Rectal smooth muscle tissue (tissue), 1 donor: ENCODE measurements around the gene KIF16B.

Experiments
- H3K27ac ChIP-seq: one replicate; pipeline ENCODE4 v1.7.0; 2013; ENCODE audit warnings: low read depth, low read length, inconsistent platforms
- H3K27me3 ChIP-seq: one replicate; pipeline ENCODE4 v1.7.0; 2013; ENCODE audit warnings: low read length; ENCODE audit not compliant: control insufficient read depth, insufficient read depth
- H3K36me3 ChIP-seq: one replicate; pipeline ENCODE4 v1.7.0; 2013; ENCODE audit warnings: low read length; ENCODE audit not compliant: control insufficient read depth, insufficient read depth
- H3K4me1 ChIP-seq: one replicate; pipeline ENCODE4 v1.7.0; 2013; ENCODE audit warnings: low read length; ENCODE audit not compliant: control insufficient read depth, insufficient read depth
- H3K4me3 ChIP-seq: one replicate; pipeline ENCODE4 v1.7.0; 2013; ENCODE audit warnings: low read length
- H3K9ac ChIP-seq: one replicate; pipeline ENCODE4 v1.7.0; 2013; ENCODE audit warnings: low read length

KIF16B gene

GRCh38 chr20:16295534-16295933 lies 277.7 kb downstream of the KIF16B start:
- Histone ChIP-seq H3K4me1 (no peaks in the 10 kb centered on the region), H3K27ac (no peak overlapping the region), H3K4me3 (no peak overlapping the region), H3K36me3 (no peaks in the 10 kb centered on the region), H3K9ac (no peak overlapping the region), H3K27me3 (no peaks in the 10 kb centered on the region)

- no peaks in the 10 kb centered on the region for H3K36me3 ChIP-seq
- H3K4me1 ChIP-seq, result no peaks in the 10 kb centered on the region
- no peak overlapping the region for H3K27ac ChIP-seq
- H3K27me3 ChIP-seq, result no peaks in the 10 kb centered on the region
- no peak overlapping the region for H3K4me3 ChIP-seq
- H3K9ac ChIP-seq, result no peak overlapping the region
Observed at GRCh38 chr20:16293590-16293989, 279.7 kb downstream of the KIF16B start.

GRCh38 chr20:16292226-16292880 lies 280.9 kb downstream of the KIF16B start:
- Histone ChIP-seq H3K27me3 (no peaks in the 10 kb centered on the region), H3K4me3 (no peak overlapping the region), H3K4me1 (no peaks in the 10 kb centered on the region), H3K9ac (no peak overlapping the region), H3K27ac (no peak overlapping the region), H3K36me3 (no peaks in the 10 kb centered on the region)

- H3K4me3 ChIP-seq, result no peak overlapping the region
- no peak overlapping the region for H3K27ac ChIP-seq
Observed at GRCh38 chr20:16290358-16290757, 282.9 kb downstream of the KIF16B start.

GRCh38 chr20:16287776-16288175 lies 285.5 kb downstream of the KIF16B start:
- no peaks in the 10 kb centered on the region for H3K4me1 ChIP-seq
- H3K27ac ChIP-seq, result no peak overlapping the region
- no peak overlapping the region for H3K4me3 ChIP-seq
- H3K36me3 ChIP-seq, result no peaks in the 10 kb centered on the region
- H3K9ac ChIP-seq, result no peak overlapping the region
- no peaks in the 10 kb centered on the region for H3K27me3 ChIP-seq

More at GRCh38 chr20:16290358-16290757, 282.9 kb downstream of the KIF16B start:
- Histone ChIP-seq H3K4me1 (no peaks in the 10 kb centered on the region), H3K27me3 (no peaks in the 10 kb centered on the region), H3K9ac (no peak overlapping the region), H3K36me3 (no peaks in the 10 kb centered on the region)

GRCh38 chr20:16286601-16287000 lies 286.6 kb downstream of the KIF16B start:
- no peak overlapping the region for H3K4me3 ChIP-seq
- no peaks in the 10 kb centered on the region for H3K36me3 ChIP-seq
- H3K27ac ChIP-seq, result no peak overlapping the region
- no peak overlapping the region for H3K9ac ChIP-seq
- no peaks in the 10 kb centered on the region for H3K4me1 ChIP-seq
- no peaks in the 10 kb centered on the region for H3K27me3 ChIP-seq

- Histone ChIP-seq H3K27me3 (no peaks in the 10 kb centered on the region), H3K27ac (no peak overlapping the region), H3K9ac (no peak overlapping the region), H3K4me1 (no peaks in the 10 kb centered on the region), H3K36me3 (no peaks in the 10 kb centered on the region), H3K4me3 (no peak overlapping the region)
Observed at GRCh38 chr20:16284385-16285100, 288.7 kb downstream of the KIF16B start.

- Histone ChIP-seq H3K4me3 (no peak overlapping the region), H3K36me3 (no peaks in the 10 kb centered on the region), H3K27ac (no peak overlapping the region), H3K4me1 (no peaks in the 10 kb centered on the region), H3K27me3 (no peaks in the 10 kb centered on the region), H3K9ac (no peak overlapping the region)
Observed at GRCh38 chr20:16283978-16284377, 289.3 kb downstream of the KIF16B start.

- no peak overlapping the region for H3K4me3 ChIP-seq
- H3K27ac ChIP-seq, result no peak overlapping the region
- no peaks in the 10 kb centered on the region for H3K36me3 ChIP-seq
- no peaks in the 10 kb centered on the region for H3K4me1 ChIP-seq
- H3K9ac ChIP-seq, result no peak overlapping the region
- no peaks in the 10 kb centered on the region for H3K27me3 ChIP-seq
Observed at GRCh38 chr20:16283307-16283706, 289.9 kb downstream of the KIF16B start.

- no peaks in the 10 kb centered on the region for H3K36me3 ChIP-seq
- H3K4me3 ChIP-seq, result no peak overlapping the region
- H3K27ac ChIP-seq, result no peak overlapping the region
- H3K9ac ChIP-seq, result no peak overlapping the region
- H3K4me1 ChIP-seq, result no peaks in the 10 kb centered on the region
- H3K27me3 ChIP-seq, result no peaks in the 10 kb centered on the region
Observed at GRCh38 chr20:16280219-16280618, 293.0 kb downstream of the KIF16B start.

- Histone ChIP-seq H3K4me3 (no peak overlapping the region), H3K9ac (no peak overlapping the region), H3K4me1 (no peaks in the 10 kb centered on the region), H3K36me3 (no peaks in the 10 kb centered on the region), H3K27me3 (no peaks in the 10 kb centered on the region), H3K27ac (no peak overlapping the region)
Observed at GRCh38 chr20:16279320-16279719, 293.9 kb downstream of the KIF16B start.

- Histone ChIP-seq H3K27ac (no peak overlapping the region), H3K27me3 (no peaks in the 10 kb centered on the region), H3K9ac (no peak overlapping the region), H3K4me3 (no peak overlapping the region), H3K4me1 (no peaks in the 10 kb centered on the region), H3K36me3 (peaks cover 3% of the 10 kb centered on the region)
Observed at GRCh38 chr20:16273812-16274555, 299.3 kb downstream of the KIF16B start.
